ENCODE data around the gene SPIRE1.

DNA sequence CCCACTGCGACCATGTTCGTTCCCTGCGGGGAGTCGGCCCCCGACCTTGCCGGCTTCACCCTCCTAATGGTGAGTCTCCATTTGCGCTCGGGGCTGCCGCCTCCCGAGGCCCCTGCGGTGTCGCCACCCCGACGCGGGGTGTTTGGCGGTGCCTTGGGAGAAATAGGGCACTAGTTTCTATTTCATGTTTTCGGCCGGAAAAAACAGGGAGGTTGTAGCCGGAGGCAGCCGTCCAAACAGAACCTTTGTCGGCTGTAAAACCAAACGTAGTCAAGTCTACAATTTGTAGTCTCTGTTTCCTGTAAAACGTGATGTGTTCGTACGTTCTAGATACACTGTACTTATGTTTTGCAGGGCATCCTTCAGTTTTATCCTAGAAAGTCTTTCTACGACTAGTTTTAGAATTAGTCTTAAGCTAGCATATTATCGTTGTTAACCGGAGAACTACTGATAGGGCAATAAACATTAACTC lies 45.2 kb upstream of the SPIRE1 start:
- TF ChIP-seq EP300 (conservative IDR thresholded peaks at IDR 0.05; ENCODE audit: poor library complexity, severe bottlenecking) (no peak), RAD21 (conservative IDR thresholded peaks at IDR 0.05) (no peak), CTCF (IDR thresholded peaks at IDR 0.05; ENCODE audit: poor library complexity, severe bottlenecking) (no peak), POLR2AphosphoS5 (IDR thresholded peaks at IDR 0.05) (no peak), EZH2 (IDR thresholded peaks at IDR 0.05; ENCODE audit: borderline replicate concordance, insufficient read depth, low read length, poor library complexity, severe bottlenecking) (no peak), SMC3 (conservative IDR thresholded peaks at IDR 0.05; ENCODE audit: poor library complexity) (no peak), TAF1 (IDR thresholded peaks at IDR 0.05; ENCODE audit: low read depth) (no peak), MXI1 (conservative IDR thresholded peaks at IDR 0.05; ENCODE audit: poor library complexity, severe bottlenecking) (no peak)
- TF ChIP-seq, protein P1, sequence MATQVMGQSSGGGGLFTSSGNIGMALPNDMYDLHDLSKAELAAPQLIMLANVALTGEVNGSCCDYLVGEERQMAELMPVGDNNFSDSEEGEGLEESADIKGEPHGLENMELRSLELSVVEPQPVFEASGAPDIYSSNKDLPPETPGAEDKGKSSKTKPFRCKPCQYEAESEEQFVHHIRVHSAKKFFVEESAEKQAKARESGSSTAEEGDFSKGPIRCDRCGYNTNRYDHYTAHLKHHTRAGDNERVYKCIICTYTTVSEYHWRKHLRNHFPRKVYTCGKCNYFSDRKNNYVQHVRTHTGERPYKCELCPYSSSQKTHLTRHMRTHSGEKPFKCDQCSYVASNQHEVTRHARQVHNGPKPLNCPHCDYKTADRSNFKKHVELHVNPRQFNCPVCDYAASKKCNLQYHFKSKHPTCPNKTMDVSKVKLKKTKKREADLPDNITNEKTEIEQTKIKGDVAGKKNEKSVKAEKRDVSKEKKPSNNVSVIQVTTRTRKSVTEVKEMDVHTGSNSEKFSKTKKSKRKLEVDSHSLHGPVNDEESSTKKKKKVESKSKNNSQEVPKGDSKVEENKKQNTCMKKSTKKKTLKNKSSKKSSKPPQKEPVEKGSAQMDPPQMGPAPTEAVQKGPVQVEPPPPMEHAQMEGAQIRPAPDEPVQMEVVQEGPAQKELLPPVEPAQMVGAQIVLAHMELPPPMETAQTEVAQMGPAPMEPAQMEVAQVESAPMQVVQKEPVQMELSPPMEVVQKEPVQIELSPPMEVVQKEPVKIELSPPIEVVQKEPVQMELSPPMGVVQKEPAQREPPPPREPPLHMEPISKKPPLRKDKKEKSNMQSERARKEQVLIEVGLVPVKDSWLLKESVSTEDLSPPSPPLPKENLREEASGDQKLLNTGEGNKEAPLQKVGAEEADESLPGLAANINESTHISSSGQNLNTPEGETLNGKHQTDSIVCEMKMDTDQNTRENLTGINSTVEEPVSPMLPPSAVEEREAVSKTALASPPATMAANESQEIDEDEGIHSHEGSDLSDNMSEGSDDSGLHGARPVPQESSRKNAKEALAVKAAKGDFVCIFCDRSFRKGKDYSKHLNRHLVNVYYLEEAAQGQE (IDR thresholded peaks at IDR 0.05; ENCODE audit: borderline replicate concordance), result no peak

All from neural cell (in vitro differentiated cells).